HG03354 (cell line): ENCODE data around the gene INPP5E.
"Not testable (repeated sequence)": the region's sequence is repeated elsewhere in the genome, so short reads cannot be mapped to it uniquely, and the experiment has no call there.

ENCODE experiments used
- ATAC-seq: cut with Tn5 transposase; IDR thresholded peaks from one replicate; pipeline ENCODE4 v1.9.1; 2021; ENCODE audit warnings: mild to moderate bottlenecking; ENCODE audit not compliant: unreplicated experiment, poor library complexity, severe bottlenecking

The INPP5E gene

DNA sequence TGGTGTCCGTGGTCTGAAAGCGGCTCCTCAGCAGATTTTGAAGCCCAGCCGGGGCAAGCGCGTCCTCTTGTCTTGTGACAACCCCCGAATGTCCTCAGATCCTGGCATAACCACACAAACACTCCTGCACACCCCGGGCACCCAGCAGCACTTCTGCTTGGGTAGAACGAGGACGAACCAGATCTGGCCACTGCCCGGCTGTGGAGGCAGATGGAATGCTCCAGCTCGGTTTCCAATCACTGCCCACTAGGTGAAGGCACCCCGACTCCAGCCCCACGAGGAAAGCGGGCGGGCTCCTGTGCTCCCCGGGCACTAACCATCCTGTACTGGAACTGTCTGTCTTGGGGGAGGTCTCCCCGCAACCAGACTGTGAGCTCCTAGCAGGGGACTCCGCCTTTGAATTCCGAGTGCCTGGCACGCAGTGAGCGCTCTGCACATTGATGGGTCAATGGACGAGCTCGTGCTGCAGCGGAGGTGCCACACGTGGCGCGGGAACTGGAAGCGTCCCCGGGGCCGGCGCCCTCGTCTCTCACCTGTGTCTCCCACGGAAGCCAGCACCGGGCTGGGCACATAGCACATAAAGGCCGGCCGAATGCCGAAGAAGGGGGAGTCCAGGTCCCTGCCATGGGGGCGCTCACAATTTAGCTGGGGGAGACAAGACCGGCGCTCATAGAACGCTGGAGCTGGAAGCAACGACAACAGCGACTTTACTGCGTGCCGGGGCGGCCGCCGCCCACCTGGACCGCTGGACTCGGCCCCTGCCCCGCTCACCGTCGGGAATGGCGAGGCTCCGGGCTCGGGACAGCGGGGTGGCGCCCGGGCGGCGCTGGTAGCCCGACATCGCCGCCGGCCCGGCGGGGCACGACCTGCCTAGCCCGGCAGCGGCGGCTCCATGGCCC, 29.8 kb downstream of the INPP5E start:
- ATAC-seq, result peak; percentile 20

GRCh38 chr9:136407911-136408310, 31.7 kb downstream of the INPP5E start:
- ATAC-seq, result no peak

DNA sequence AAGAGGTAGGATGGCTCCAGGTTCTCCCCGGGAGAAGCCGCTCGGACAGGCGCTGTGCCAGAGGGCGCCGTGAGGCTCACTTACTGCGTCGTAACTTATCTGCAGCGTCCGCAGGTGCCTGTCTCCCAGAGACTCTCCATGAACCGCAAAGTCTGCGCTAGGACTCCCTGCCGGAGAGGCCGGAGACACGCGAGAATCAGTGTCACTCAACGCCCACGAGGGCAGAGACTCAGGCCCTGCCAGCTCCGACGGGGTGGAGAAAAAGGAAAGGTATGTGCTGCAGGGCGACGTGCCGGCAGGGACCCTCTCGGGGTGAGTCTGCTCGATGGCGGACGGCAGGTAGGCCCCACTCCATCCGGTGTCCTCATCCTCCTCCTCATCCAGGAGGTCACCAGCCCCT, 32.6 kb downstream of the INPP5E start:
- not testable (repeated sequence) for ATAC-seq

GRCh38 chr9:136405904-136406303, 33.7 kb downstream of the INPP5E start:
- ATAC-seq, result not testable (repeated sequence)

DNA sequence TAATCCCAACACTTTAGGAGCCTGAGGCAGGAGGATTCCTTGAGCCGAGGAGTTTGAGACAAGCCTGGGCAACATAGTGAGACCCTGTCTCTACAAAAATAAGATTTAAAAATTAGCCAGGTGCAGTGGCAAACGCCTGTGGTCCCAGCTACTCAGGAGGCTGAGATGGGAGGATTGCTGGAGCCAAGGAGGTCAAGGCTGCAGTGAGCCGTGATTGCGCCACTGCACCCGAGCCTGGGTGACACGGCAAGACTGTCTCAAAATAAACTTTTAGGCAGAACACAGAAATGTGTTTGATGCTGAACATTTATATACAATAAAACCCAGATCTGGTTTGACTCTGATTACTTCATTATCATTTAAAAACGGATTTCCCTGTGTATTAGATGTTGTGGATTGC, 34.2 kb downstream of the INPP5E start:
- no peak for ATAC-seq

- ATAC-seq, result no peak
Observed at GRCh38 chr9:136404801-136405136, 34.9 kb downstream of the INPP5E start.

- ATAC-seq, result no peak
Observed at GRCh38 chr9:136403915-136404800, 35.5 kb downstream of the INPP5E start.

GRCh38 chr9:136403538-136403914, 36.1 kb downstream of the INPP5E start:
- no peak for ATAC-seq

- ATAC-seq, result no peak
Observed at GRCh38 chr9:136402067-136402466, 37.6 kb downstream of the INPP5E start.

- no peak for ATAC-seq
Observed at GRCh38 chr9:136401173-136401922, 38.3 kb downstream of the INPP5E start.

DNA sequence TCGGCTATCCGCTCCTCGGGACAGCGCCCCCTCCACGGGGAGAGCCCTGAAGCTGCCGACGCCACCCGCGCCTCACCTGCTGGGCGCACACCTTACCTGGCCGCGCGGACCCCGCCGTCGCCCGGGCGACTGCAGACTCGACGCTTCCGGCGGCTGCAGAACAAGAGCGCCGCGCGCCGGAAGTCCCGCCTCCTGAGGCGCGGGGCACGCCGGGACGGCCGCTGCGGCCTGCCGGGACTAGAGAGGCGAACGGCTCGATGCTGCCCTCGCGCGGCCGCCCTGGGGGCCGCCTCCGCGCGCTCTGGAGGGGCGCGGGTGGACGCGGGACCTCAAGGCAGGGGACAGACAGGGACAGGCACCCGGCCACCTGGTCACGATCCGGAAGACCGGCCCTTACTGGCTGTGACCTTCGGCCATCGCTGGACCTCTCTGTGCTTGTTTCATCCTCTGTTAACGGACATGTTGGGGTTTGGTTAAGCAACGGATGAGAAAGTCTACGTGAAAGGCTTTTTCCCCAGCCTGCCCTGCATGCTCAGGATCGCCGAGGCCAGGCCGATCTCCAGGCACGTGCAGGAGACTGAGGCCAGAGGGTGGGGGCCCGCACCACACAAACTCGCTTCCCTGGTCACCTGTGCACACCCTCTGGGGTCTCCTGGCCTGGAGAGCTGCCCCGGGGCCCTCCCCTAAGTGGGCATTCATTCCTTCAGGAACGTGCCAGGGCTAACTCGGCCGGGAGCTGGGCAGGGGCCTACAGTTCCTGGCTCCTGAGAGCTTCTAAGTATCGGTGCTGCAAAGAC, 39.4 kb downstream of the INPP5E start, which contains the start of gene SNAPC4:
SNAPC4 (minus strand) TSS at position 133 of the 797 bp plus-strand sequence. CDS start 1,742 bp downstream, outside the sequence.
- peak; percentile 75 for ATAC-seq

DNA sequence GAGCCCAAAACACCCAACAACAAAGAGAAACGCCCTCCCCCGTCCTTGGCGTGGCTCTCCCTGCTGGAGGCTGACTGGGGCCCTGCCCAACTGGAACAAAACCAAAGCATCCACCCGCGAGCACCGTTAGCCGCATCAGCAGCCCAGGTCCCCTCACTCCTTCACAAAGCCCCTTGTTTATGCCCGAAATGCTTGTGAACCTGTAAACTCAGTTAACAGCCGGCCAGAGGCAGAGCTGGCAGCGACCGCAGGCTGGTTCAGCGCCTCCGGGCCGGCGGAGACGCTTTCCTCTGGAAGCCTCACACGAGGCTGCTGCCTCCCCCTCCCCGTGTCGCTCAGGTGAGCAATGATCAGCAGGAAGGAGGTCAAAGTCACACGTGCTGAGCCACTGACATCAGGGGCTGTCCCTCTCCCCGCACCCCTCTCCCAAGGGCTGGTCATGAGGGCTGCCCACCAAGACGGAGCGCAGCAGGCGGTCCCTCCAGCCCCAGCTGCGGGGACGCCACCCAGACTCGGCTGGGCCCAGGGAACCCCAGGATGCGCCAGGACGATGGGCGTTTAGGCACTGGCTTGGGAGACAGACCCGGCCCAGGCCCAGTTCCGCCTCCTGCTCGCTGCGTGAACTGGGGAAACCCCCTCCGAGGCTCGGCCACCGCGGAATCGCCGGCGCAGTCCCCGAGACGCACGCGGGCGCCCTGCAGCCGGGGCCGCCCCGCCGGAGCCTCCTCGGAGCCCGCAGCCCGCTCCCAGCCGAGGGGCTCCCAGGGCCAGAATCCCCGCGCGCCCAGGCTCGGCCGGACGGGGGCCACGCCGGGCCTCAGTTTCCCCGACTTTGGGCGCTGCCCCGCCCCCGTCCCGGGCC, 40.2 kb downstream of the INPP5E start:
- peak; percentile 36 for ATAC-seq

- ATAC-seq, result no peak
Observed at GRCh38 chr9:136398286-136398685, 41.4 kb downstream of the INPP5E start.

GRCh38 chr9:136397643-136398042, 42.0 kb downstream of the INPP5E start:
- no peak for ATAC-seq

GRCh38 chr9:136396219-136396515, 43.5 kb downstream of the INPP5E start:
- no peak for ATAC-seq

DNA sequence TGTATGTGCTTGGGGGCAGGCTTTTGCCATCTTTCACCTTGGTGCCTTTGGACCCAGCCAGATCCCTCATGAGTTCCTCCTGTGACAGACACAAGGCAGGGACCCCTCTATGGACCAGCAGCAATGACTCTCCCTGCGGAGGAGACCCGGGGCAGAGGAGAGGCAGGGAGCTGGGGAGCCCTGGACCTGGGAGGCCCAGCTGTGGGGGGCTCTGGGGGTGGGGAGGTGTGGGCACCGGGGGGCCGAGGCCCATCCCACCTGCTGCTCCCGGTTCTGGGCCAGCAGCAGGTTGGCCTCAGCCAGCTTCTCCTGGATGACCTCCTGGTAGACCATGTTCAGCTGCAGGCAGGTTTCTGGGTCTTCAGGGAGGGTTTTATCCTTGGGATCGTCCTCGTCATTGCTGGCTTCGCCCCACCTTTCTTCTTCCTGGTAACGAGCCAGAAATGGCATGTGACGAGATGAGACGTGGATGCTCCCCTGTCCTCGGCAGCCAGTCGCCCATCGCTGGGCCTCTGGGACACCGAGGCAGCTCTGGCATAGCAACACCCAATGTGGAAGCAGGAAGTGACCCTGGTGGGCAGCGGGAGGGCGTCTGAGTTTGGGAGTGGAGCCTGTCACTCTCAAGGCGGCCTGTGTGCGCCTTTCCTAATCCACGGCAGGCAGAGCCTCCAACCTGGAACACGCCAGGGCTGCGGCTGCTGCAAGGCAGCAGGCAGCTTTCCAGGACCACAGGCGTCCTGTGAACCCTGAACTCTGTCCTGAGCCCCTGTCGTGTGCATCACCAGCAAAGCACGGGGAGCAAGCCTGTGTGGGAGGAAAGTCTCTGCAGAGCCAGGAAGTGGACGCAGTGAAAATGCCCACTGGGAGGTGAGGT, 44.1 kb downstream of the INPP5E start:
- ATAC-seq, result no peak

DNA sequence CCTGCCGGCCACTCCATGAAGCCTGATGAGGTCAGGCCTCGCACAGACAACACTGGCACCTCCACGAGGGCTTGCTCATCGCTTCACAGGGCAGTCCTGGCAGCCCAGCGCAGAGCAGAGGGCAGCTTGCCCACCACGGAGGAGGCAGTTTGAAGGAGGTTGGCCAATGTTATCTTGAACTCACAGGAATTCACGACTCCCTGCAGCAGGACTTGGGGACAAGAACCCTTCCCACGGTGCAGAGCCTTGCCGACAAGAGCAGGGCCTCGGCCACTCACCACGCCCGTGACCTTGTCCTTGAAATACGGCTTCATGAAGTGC, 44.7 kb downstream of the INPP5E start:
- ATAC-seq, result no peak
